HCT116 (cell line): ENCODE measurements around the gene NUDC.

Source experiments
- CEBPB ChIP-seq: IDR thresholded peaks from 2 replicates; pipeline ENCODE4 v1.6.1; 2012; ENCODE audit warnings: low read depth
- EGR1 ChIP-seq: IDR thresholded peaks from 2 replicates; pipeline ENCODE4 v1.6.1; 2012; ENCODE audit warnings: low read depth
- EZH2 ChIP-seq: fragments of 200-600 bp; sonication (generic); IDR thresholded peaks from 2 replicates; pipeline ENCODE4 v1.6.1; 2017; ENCODE audit warnings: antibody characterized with exemption, mixed run types
- JUND ChIP-seq: IDR thresholded peaks from 2 replicates; pipeline ENCODE4 v1.6.1; 2012
- POLR2A ChIP-seq: IDR thresholded peaks from 2 replicates; pipeline ENCODE4 v1.7.0; 2011; ENCODE audit warnings: borderline replicate concordance; ENCODE audit not compliant: insufficient read depth, insufficient read length; ENCODE audit errors: extremely low read depth
- RAD21 ChIP-seq: IDR thresholded peaks from 2 replicates; pipeline ENCODE4 v1.6.1; 2012; ENCODE audit warnings: low read depth, mild to moderate bottlenecking
- TCF7L2 ChIP-seq: IDR thresholded peaks from 2 replicates; pipeline ENCODE4 v1.7.0; 2011; ENCODE audit warnings: borderline replicate concordance, inconsistent platforms; ENCODE audit not compliant: insufficient read depth, insufficient read length; ENCODE audit errors: extremely low read depth
- YY1 ChIP-seq: IDR thresholded peaks from 2 replicates; pipeline ENCODE4 v1.6.1; 2011; ENCODE audit warnings: low read length, low read depth, moderate library complexity, mild to moderate bottlenecking; ENCODE audit not compliant: insufficient replicate concordance; ENCODE audit errors: extremely low read depth
- TF ChIP-seq, protein P1 (sequence below), 3 experiments: fragments of 200-600 bp in 1 of 3; sonication (generic) in 1 of 3; IDR thresholded peaks in 2 of 3; conservative IDR thresholded peaks in 1 of 3; 2 replicates each; pipeline ENCODE4 v1.5.1; 2012 to 2017; ENCODE audit warnings: low read depth in 2 of 3, low read length in 2 of 3, antibody characterized with exemption in 1 of 3, borderline replicate concordance in 1 of 3, control low read depth in 1 of 3, mild to moderate bottlenecking in 1 of 3, mixed read lengths in 1 of 3, mixed run types in 1 of 3, moderate library complexity in 1 of 3; ENCODE audit not compliant: insufficient read depth in 1 of 3
- TF ChIP-seq, protein P2 (sequence below): IDR thresholded peaks from 2 replicates; pipeline ENCODE4 v1.6.1; 2012
- TF ChIP-seq, protein P3 (sequence below): IDR thresholded peaks from 2 replicates; pipeline ENCODE4 v1.6.1; 2011; ENCODE audit warnings: mild to moderate bottlenecking, low read length, moderate library complexity; ENCODE audit not compliant: insufficient replicate concordance; ENCODE audit errors: extremely low read depth

DNA sequence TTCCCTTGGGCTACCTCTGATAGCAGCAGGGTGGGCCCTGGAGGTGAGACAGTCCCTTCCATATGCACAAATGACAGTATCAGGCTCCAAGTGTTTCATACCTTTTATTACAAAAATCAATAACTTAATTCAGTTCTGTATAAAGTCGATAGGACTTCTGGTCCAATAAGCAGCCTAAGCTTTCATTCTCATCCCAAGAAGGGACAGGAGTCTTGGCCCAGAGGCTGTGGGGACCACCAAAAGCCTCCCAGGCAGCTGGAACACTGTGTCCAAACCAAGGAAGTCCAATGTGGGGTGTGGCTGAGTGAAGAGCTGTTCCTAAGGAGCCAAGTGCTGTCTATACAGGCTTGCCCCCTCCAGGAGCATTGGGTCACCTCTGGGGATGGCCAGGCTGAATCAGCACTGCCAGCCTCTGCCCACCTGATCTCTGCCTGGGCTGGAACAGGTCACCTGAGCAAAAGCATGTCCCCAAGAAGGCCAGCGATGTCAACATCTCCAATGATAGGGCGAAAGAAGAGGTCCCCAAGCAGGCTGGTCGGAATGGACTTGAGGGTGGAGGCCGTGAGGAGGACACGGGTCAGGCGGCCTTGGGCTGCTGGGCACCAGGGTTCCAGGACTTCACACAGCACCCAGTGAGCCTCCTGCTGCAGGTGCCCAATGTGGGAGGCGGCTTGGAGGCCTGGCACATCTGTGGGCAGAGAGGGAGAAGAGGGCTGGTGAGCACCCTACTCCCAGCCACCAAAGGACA lies 10.0 kb upstream of the NUDC start:
- TF ChIP-seq YY1 (no peak), EZH2 (no peak), JUND (no peak), EGR1 (no peak), POLR2A (no peak), CEBPB (no peak), RAD21 (no peak), TCF7L2 (no peak)
- TF ChIP-seq, protein P1, sequence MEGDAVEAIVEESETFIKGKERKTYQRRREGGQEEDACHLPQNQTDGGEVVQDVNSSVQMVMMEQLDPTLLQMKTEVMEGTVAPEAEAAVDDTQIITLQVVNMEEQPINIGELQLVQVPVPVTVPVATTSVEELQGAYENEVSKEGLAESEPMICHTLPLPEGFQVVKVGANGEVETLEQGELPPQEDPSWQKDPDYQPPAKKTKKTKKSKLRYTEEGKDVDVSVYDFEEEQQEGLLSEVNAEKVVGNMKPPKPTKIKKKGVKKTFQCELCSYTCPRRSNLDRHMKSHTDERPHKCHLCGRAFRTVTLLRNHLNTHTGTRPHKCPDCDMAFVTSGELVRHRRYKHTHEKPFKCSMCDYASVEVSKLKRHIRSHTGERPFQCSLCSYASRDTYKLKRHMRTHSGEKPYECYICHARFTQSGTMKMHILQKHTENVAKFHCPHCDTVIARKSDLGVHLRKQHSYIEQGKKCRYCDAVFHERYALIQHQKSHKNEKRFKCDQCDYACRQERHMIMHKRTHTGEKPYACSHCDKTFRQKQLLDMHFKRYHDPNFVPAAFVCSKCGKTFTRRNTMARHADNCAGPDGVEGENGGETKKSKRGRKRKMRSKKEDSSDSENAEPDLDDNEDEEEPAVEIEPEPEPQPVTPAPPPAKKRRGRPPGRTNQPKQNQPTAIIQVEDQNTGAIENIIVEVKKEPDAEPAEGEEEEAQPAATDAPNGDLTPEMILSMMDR (IDR thresholded peaks at IDR 0.05 in 2 of 3, conservative IDR thresholded peaks at IDR 0.05 in 1 of 3; ENCODE audit: borderline replicate concordance in 1 of 3, insufficient read depth in 1 of 3, low read depth in 2 of 3, low read length in 2 of 3): no peak
- TF ChIP-seq, protein P2, sequence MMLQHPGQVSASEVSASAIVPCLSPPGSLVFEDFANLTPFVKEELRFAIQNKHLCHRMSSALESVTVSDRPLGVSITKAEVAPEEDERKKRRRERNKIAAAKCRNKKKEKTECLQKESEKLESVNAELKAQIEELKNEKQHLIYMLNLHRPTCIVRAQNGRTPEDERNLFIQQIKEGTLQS: no peak
- TF ChIP-seq, protein P3, sequence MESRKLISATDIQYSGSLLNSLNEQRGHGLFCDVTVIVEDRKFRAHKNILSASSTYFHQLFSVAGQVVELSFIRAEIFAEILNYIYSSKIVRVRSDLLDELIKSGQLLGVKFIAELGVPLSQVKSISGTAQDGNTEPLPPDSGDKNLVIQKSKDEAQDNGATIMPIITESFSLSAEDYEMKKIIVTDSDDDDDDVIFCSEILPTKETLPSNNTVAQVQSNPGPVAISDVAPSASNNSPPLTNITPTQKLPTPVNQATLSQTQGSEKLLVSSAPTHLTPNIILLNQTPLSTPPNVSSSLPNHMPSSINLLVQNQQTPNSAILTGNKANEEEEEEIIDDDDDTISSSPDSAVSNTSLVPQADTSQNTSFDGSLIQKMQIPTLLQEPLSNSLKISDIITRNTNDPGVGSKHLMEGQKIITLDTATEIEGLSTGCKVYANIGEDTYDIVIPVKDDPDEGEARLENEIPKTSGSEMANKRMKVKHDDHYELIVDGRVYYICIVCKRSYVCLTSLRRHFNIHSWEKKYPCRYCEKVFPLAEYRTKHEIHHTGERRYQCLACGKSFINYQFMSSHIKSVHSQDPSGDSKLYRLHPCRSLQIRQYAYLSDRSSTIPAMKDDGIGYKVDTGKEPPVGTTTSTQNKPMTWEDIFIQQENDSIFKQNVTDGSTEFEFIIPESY: no peak
